Iris pigment epithelial cell (primary cell): ENCODE results near the gene ARHGEF28.

ENCODE experiments used
- DNase-seq: peaks from one replicate; pipeline ENCODE4 v3.0.0-alpha.2; 2011; ENCODE audit warnings: low read depth

ARHGEF28 gene

GRCh38 chr5:73625944-73626811 lies at the start of gene ARHGEF28:
ARHGEF28 (plus strand) TSS chr5:73626196; CDS start chr5:73684852, 58,656 bp downstream.
- DNase-seq, result peak; percentile 52

- DNase-seq, result no peak
Observed at GRCh38 chr5:73582285-73583145, 43.5 kb upstream of the ARHGEF28 start.

- DNase-seq, result no peak
Observed at GRCh38 chr5:73587923-73588322, 38.1 kb upstream of the ARHGEF28 start.

GRCh38 chr5:73591102-73591695 lies 34.8 kb upstream of the ARHGEF28 start:
- DNase-seq, result peak; percentile 91

- DNase-seq, result peak; percentile 76
Observed at GRCh38 chr5:73591698-73592501, 34.1 kb upstream of the ARHGEF28 start.

GRCh38 chr5:73592551-73592950 lies 33.4 kb upstream of the ARHGEF28 start:
- peak; percentile 50 for DNase-seq

- DNase-seq, result peak; percentile 37
Observed at GRCh38 chr5:73596705-73597328, 29.2 kb upstream of the ARHGEF28 start.

- DNase-seq, result no peak
Observed at GRCh38 chr5:73599380-73599779, 26.6 kb upstream of the ARHGEF28 start.

- peak; percentile 86 for DNase-seq
Observed at GRCh38 chr5:73603998-73604397, 22.0 kb upstream of the ARHGEF28 start.

GRCh38 chr5:73605223-73606087 lies 20.5 kb upstream of the ARHGEF28 start:
- DNase-seq, result peak; percentile 79

GRCh38 chr5:73606206-73606753 lies 19.7 kb upstream of the ARHGEF28 start:
- peak; percentile 31 for DNase-seq

- DNase-seq, result no peak
Observed at GRCh38 chr5:73607228-73607627, 18.8 kb upstream of the ARHGEF28 start.

GRCh38 chr5:73612799-73613198 lies 13.2 kb upstream of the ARHGEF28 start:
- no peak for DNase-seq

GRCh38 chr5:73615085-73615484 lies 10.9 kb upstream of the ARHGEF28 start:
- no peak for DNase-seq

GRCh38 chr5:73615947-73616346 lies 10.0 kb upstream of the ARHGEF28 start:
- DNase-seq, result no peak

- peak; percentile 40 for DNase-seq
Observed at GRCh38 chr5:73617510-73618279, 8.3 kb upstream of the ARHGEF28 start.

GRCh38 chr5:73619606-73620333 lies 6.2 kb upstream of the ARHGEF28 start:
- DNase-seq, result no peak

GRCh38 chr5:73620334-73620687 lies 5.7 kb upstream of the ARHGEF28 start:
- DNase-seq, result no peak
